Central memory CD8-positive, alpha-beta T cell (primary cell): ENCODE measurements around the gene IQSEC3.
"Not testable (repeated sequence)": the region's sequence is repeated elsewhere in the genome, so short reads cannot be mapped to it uniquely, and the experiment has no call there.

Source experiments
- ATAC-seq: fragments of 150-1000 bp; cut with Tn5 transposase; replicated peaks from 2 replicates; pipeline ENCODE4 v1.10.0; 2022; ENCODE audit warnings: mild to moderate bottlenecking, moderate FRiP score, moderate number of reproducible peaks; ENCODE audit not compliant: poor library complexity, severe bottlenecking; ENCODE audit errors: extremely low read depth
- DNase-seq, 2 donors: peaks; one replicate each; pipeline ENCODE4 v3.0.0; 2021; ENCODE audit warnings: low spot score in 2 of 2
- H3K27ac Mint-ChIP-seq: one replicate; pipeline ENCODE4 v1.8.0; 2022; ENCODE audit warnings: low read depth, mild to moderate bottlenecking, moderate library complexity, mixed read lengths
- H3K27me3 Mint-ChIP-seq: one replicate; pipeline ENCODE4 v1.8.0; 2022; ENCODE audit warnings: mixed read lengths
- H3K36me3 Mint-ChIP-seq: one replicate; pipeline ENCODE4 v1.8.0; 2022; ENCODE audit warnings: mild to moderate bottlenecking, moderate library complexity, mixed read lengths; ENCODE audit not compliant: insufficient read depth
- H3K4me1 Mint-ChIP-seq: one replicate; pipeline ENCODE4 v1.8.0; 2022; ENCODE audit warnings: mixed read lengths
- H3K4me3 Mint-ChIP-seq: one replicate; pipeline ENCODE4 v1.8.0; 2022; ENCODE audit warnings: mild to moderate bottlenecking, moderate library complexity, mixed read lengths
- H3K9me3 Mint-ChIP-seq: one replicate; pipeline ENCODE4 v1.8.0; 2022; ENCODE audit warnings: mixed read lengths

IQSEC3 gene

DNA sequence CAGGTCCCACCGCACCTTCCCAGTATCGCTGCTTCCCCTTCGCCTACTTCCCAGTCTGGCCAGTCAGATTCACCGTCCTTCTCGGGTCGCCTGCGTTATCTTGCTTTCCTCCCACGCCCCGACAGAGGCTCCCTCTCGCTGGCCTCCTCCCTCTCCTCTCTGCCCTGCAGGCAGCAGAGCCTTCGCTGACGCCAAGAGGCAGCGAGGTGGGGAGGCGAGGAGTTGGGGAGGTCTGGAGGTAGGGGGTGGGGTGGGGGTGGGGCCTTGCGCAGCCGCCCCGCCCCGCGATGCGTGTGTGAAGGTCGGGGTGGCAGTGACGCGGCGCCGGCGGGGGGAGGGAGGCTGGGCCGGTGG is at the start of gene IQSEC3:
TSS of gene IQSEC3 (plus strand) at position 340 of the 354 bp plus-strand sequence. CDS start 116 bp downstream, outside the sequence.
- not testable (repeated sequence) for H3K36me3 Mint-ChIP-seq, ATAC-seq, H3K9me3 Mint-ChIP-seq, DNase-seq, H3K4me1 Mint-ChIP-seq, H3K4me3 Mint-ChIP-seq, H3K27ac Mint-ChIP-seq
- H3K27me3 Mint-ChIP-seq, result peaks cover 42% of the 10 kb centered on the region

DNA sequence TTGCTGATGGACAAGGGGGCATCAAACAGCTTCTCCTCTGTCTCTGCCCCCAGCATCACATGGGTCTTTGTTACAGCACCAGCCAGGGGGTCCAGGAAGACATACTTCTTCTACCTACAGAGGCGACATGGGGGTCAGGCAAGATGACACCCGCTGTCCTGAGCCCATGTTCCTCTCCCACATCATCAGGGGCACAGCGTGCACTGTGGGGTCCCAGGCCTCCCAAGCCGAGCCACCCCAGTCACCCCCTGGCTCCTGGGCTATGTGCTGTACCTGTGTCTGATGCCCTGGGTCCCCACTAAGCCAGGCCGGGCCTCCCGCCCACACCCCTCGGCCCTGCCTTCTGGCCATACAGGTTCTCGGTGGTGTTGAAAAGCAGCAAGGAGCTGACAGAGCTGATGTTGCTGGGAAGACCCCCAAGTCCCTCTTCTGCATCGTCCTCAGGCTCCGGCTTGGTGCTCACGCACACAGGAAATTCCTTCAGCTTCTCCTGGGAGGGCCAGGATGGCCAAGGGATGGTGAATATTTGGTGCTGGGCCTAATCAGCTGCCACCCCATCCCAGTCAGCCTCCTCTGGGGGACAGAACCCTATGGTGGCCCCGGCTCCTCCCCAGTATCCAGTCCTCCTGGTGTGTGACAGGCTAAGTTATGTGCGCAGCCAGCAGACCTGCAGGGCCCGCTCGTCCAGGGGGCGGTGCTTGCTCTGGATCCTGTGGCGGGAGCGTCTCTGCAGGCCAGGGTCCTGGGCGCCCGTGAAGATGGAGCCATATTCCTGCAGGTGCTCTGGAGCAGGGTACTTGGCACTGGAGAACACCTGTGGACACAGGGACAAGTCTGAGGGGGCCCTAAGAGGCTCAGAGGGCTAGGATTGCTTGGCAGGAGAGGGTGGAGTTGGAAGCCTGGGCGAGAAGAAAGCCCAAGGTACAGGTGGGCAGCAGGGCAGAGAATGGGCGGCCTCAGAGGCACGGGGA is 48.9 kb upstream of the IQSEC3 start:
- not testable (repeated sequence) for H3K4me3 Mint-ChIP-seq, ATAC-seq, DNase-seq, H3K27me3 Mint-ChIP-seq, H3K27ac Mint-ChIP-seq, H3K9me3 Mint-ChIP-seq
- peaks cover 19% of the 10 kb centered on the region for H3K4me1 Mint-ChIP-seq
- H3K36me3 Mint-ChIP-seq, result peaks cover 16% of the 10 kb centered on the region

DNA sequence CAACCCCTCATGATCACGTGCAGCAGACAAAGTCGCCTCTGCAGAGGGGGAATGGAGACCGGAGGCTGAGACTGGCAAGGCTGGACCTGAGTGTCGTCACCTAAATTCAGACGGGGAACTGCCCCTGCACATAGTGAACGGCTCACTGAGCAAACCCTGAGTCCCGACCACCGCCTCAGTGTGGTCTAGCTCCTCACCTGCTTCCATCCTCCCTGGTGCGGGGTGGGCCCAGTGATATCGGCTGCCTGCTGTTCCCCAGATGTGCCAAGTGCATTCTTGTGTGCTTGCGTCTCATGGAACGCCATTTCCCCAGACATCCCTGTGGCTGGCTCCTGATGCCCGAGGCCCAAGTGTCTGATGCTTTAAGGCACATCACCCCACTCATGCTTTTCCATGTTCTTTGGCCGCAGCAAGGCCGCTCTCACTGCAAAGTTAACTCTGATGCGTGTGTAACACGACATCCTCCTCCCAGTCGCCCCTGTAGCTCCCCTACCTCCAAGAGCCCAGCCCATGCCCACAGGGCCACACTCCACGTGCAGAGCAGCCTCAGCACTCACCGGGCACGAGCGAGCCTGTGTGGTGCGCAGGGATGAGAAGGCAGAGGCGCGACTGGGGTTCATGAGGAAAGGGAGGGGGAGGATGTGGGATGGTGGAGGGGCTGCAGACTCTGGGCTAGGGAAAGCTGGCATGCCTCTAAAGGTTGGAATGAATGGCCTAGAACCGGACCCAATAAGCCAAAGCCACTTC is 47.6 kb upstream of the IQSEC3 start:
- Mint-ChIP-seq H3K4me1 (peaks cover 25% of the 10 kb centered on the region), H3K36me3 (peaks cover 13% of the 10 kb centered on the region)
- not testable (repeated sequence) for ATAC-seq, H3K27ac Mint-ChIP-seq, H3K9me3 Mint-ChIP-seq, H3K27me3 Mint-ChIP-seq, DNase-seq, H3K4me3 Mint-ChIP-seq

DNA sequence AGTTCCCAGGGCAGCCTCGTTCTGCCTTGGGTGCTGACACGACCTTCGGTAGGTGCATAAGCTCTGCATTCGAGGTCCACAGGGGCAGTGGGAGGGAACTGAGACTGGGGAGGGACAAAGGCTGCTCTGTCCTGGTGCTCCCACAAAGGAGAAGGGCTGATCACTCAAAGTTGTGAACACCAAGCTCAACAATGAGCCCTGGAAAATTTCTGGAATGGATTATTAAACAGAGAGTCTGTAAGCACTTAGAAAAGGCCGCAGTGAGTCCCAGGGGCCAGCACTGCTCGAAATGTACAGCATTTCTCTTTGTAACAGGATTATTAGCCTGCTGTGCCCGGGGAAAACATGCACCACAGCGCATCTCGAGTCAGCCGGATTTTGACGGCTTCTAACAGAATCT is 46.7 kb upstream of the IQSEC3 start:
- ATAC-seq, H3K27ac Mint-ChIP-seq, H3K9me3 Mint-ChIP-seq, H3K4me3 Mint-ChIP-seq, DNase-seq, H3K27me3 Mint-ChIP-seq: not testable (repeated sequence)
- H3K36me3 Mint-ChIP-seq, result peaks cover 13% of the 10 kb centered on the region
- H3K4me1 Mint-ChIP-seq, result peaks cover 25% of the 10 kb centered on the region

DNA sequence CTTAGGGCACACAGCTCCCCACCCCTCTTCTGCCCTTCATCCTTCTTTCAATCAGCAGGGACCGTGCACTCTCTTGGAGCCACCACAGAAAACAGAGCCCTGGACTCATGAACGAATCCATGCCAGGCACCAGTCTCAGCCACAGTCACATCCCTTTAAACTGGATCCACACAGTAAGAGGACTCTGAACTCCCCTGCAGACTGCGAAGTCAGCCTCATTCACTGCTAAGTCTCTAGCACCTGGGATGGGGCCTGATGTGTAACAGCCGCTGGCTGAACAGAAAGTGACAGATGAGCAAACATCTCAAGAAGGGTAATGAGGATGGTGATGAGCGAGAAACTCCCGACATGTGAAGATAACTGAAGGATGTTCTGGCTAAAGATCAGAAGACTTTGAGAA is 45.8 kb upstream of the IQSEC3 start:
- H3K27ac Mint-ChIP-seq, result no peak overlapping the region
- peaks cover 13% of the 10 kb centered on the region for H3K36me3 Mint-ChIP-seq
- H3K9me3 Mint-ChIP-seq, result no peaks in the 10 kb centered on the region
- no peak for ATAC-seq
- peaks cover 25% of the 10 kb centered on the region for H3K4me1 Mint-ChIP-seq
- no peak overlapping the region for H3K4me3 Mint-ChIP-seq
- no peak for DNase-seq
- H3K27me3 Mint-ChIP-seq, result no peaks in the 10 kb centered on the region

DNA sequence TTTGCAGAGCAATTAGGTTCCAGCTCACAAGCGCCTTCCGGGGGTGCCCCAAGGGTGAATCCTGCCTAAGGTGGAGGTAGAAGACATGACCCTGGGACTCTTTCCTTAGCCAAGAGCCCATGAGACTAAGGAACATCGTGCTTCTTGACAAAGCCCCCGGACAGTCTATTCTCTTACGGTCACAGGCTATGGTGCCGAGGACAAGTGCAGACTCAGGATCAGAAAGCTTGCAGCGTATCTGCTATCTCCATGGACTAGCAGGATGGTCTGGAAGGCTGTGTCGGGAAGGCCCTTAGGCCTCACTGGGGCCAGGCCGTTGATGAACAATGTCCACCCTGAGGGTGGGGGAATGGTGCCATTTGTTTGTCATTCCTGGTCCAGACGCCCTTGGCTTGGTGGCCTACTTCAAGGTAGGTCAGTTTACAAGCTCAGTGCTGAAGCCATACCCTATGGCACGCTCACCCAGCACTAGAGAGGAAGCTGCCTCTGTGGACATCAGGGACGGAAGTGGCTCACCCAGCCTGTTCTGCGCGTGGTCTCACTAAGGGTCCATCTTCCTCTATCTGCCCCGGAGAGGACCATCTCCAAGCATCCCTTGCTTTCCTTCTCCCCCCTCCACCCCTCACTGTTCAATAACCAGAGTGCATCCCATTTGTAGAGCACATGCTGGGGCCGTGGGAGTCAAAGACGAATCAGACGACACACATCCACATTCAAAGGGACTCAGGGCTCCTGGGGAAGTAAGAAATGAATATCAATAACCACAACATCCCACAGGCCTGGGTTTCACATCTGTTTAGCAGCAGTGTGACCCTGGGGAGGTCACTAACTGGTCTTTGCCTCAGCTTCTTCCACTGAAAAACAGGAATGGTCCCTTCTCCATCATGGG is 45.0 kb upstream of the IQSEC3 start:
- Mint-ChIP-seq H3K4me1 (peaks cover 25% of the 10 kb centered on the region), H3K4me3 (no peak overlapping the region), H3K27me3 (no peaks in the 10 kb centered on the region), H3K36me3 (peaks cover 13% of the 10 kb centered on the region), H3K27ac (peak overlapping the region; percentile 4), H3K9me3 (no peaks in the 10 kb centered on the region)
- DNase-seq, result no peak
- peak; percentile 65 for ATAC-seq

DNA sequence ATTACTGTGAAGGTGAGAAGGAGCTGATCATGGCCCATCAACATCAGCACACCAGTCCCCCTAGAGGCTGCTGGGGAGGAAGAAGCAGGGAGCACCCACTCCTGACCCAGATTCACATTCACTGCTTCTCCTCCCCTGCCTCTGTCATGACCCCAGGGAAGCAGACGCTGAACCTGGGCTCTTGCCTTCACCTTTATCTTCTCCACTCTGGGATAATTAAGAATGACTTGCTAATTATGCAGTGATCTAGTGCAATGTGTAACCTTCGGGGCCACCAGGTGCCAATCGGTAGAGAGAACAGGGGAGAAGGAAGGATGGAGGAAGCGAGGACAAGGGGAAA is 44.4 kb upstream of the IQSEC3 start:
- DNase-seq (no peak), ATAC-seq (no peak)
- Mint-ChIP-seq H3K4me3 (peak overlapping the region; percentile 1), H3K27me3 (no peaks in the 10 kb centered on the region), H3K4me1 (peaks cover 25% of the 10 kb centered on the region), H3K27ac (peak overlapping the region; percentile 4), H3K9me3 (no peaks in the 10 kb centered on the region), H3K36me3 (peaks cover 13% of the 10 kb centered on the region)

DNA sequence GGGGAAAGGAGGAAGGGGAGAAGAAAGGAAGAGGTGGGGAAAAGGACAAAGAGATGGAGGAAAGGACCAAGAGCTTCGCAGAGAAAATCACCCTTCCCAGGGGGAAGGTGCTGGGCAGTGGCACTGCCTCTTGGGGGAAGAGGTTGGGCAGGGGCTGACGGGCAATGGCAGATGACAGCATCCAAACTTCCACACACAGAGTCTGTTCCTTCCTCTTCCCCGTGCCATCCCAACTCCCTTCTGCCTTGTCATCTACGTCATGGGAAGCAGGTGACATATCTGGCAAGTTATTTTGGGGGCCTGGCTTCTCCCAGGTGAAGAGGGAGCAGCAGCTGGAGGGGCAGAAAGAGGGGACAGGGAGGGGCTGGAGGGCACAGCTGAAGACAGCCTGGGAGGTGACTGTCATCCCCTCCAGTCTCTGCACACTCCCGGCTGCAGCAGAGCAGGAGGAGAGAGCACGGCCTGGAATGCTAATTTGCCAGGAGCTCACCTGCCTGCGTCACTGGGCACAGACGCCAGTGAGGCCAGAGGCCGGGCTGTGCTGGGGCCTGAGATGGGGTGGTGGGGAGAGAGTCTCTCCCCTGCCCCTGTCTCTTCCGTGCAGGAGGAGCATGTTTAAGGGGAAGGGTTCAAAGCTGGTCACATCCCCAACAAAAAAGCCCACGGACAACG is 43.9 kb upstream of the IQSEC3 start:
- peaks cover 25% of the 10 kb centered on the region for H3K4me1 Mint-ChIP-seq
- ATAC-seq (no peak), DNase-seq (no peak)
- H3K9me3 Mint-ChIP-seq, result no peaks in the 10 kb centered on the region
- peak overlapping the region; percentile 4 for H3K27ac Mint-ChIP-seq
- H3K4me3 Mint-ChIP-seq, result peak overlapping the region; percentile 1
- no peaks in the 10 kb centered on the region for H3K27me3 Mint-ChIP-seq
- peaks cover 11% of the 10 kb centered on the region for H3K36me3 Mint-ChIP-seq

DNA sequence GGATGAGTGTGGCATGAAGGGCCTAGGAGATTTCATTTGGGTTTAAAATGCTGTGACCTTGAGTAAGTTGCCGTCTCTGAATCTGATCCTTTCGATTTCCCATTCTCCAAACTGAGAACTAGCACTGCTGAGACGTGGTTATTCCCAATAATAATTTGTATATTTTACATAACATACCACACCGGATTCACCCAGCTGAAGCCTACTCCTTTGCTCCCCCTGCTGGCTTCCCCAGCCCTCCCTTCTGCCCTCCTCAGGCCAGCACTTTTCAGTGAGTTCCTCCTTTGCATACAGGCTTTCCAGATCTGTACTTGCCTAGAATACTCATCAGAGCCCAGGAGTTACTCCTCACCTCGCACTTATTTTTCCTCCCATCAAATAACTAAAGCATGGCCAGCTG is 38.7 kb upstream of the IQSEC3 start:
- not testable (repeated sequence) for H3K27ac Mint-ChIP-seq, H3K4me1 Mint-ChIP-seq, DNase-seq, H3K9me3 Mint-ChIP-seq, H3K36me3 Mint-ChIP-seq, H3K4me3 Mint-ChIP-seq, H3K27me3 Mint-ChIP-seq, ATAC-seq

DNA sequence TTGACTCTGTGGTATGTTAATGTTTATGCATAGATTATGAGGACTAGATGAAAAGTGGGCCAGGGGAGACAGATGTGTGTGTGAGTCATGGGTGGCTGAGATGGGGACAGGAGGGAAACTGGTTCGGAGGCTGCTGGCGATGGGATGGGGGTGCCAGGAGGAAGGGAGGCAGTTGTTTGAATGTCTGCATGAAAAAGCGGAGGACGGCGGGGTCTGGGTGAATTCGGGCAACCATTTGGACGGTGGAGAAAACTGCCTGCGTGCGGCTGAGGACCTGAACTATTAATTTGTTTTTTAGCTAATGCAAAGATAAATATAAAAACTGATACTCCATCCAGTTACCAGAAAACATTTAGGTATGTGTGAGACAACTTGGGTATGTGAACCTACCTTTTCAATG is 27.8 kb upstream of the IQSEC3 start:
- not testable (repeated sequence) for H3K4me1 Mint-ChIP-seq, ATAC-seq, H3K27me3 Mint-ChIP-seq, DNase-seq, H3K9me3 Mint-ChIP-seq, H3K27ac Mint-ChIP-seq, H3K36me3 Mint-ChIP-seq, H3K4me3 Mint-ChIP-seq

DNA sequence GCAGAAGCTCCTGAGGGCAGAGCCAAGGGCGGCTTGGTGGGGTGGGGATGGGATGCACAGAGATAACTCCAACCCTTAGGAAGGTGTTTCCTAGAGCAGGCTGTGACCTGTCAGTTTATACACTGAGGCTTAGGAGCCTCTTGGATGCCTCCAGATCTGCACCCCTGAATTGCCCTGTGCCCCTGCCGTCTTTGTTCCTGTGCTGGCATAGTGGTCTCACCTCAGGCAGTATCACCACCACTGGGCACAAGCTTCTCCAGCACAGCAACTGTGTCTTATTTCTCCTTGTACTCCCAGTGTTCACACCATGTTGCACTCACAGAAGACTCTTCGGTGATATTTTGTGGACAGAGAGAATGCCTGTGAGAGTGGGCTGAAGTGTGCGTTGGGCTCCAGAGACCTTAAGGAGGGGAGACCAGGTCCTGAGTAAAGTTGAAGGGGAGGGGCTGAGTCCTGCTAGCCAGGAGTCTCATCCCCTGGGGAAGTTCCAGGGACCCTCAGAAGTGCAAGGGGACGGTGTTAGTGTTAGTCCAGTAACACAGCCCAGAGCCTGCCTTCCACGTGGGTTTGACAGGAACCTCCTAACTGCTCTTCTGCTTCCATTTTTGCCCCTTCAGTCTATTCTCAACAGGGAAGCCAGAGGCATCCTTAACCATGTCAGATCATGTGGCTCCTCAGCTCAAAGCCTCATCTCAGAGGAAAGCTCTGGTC is 26.9 kb upstream of the IQSEC3 start:
- not testable (repeated sequence) for H3K27me3 Mint-ChIP-seq, H3K4me1 Mint-ChIP-seq, H3K9me3 Mint-ChIP-seq, H3K27ac Mint-ChIP-seq, H3K4me3 Mint-ChIP-seq, DNase-seq, H3K36me3 Mint-ChIP-seq, ATAC-seq
